Parathyroid adenoma (tissue), 2 donors: ENCODE measurements around the gene PDSS2.

Experiments
- H2AFZ ChIP-seq: fragments of 300-600 bp; sonication (generic); one replicate; pipeline ENCODE4 v1.7.0; 2017; ENCODE audit warnings: antibody characterized with exemption, mild to moderate bottlenecking
- H3K27ac ChIP-seq: fragments of 300-600 bp; sonication (generic); one replicate; pipeline ENCODE4 v1.7.0; 2017
- H3K27me3 ChIP-seq: fragments of 300-600 bp; sonication (generic); one replicate; pipeline ENCODE4 v1.7.0; 2017; ENCODE audit warnings: low read length; ENCODE audit not compliant: control insufficient read depth, insufficient read depth
- H3K36me3 ChIP-seq: fragments of 300-600 bp; sonication (generic); one replicate; pipeline ENCODE4 v1.7.0; 2017; ENCODE audit warnings: low read length; ENCODE audit not compliant: control insufficient read depth, insufficient read depth
- H3K4me1 ChIP-seq: fragments of 300-600 bp; sonication (generic); one replicate; pipeline ENCODE4 v1.7.0; 2017; ENCODE audit warnings: control low read depth
- H3K4me2 ChIP-seq: fragments of 300-600 bp; sonication (generic); one replicate; pipeline ENCODE4 v1.7.0; 2017; ENCODE audit warnings: low read length
- H3K4me3 ChIP-seq: fragments of 300-600 bp; sonication (generic); one replicate; pipeline ENCODE4 v1.7.0; 2017; ENCODE audit warnings: low read depth, low read length
- H3K79me2 ChIP-seq: fragments of 300-600 bp; sonication (generic); one replicate; pipeline ENCODE4 v1.7.0; 2017; ENCODE audit warnings: control low read depth
- H3K9ac ChIP-seq: fragments of 300-600 bp; sonication (generic); one replicate; pipeline ENCODE4 v1.7.0; 2017; ENCODE audit warnings: mild to moderate bottlenecking
- H3K9me3 ChIP-seq: fragments of 300-600 bp; sonication (generic); one replicate; pipeline ENCODE4 v1.7.0; 2017; ENCODE audit warnings: low read length; ENCODE audit not compliant: control insufficient read depth
- CTCF ChIP-seq: fragments of 300-600 bp; sonication (generic); IDR thresholded peaks from one replicate; pipeline ENCODE4 v1.7.0; 2017; ENCODE audit warnings: antibody characterized with exemption, mild to moderate bottlenecking
- donor health status: primary hyperparathyroidism.

The PDSS2 gene

GRCh38 chr6:107442938-107443607 is 16.3 kb downstream of the PDSS2 start:
- Histone ChIP-seq H3K36me3 (no peaks in the 10 kb centered on the region), H3K4me3 (no peak overlapping the region), H3K79me2 (peaks cover 11% of the 10 kb centered on the region), H3K4me1 (no peaks in the 10 kb centered on the region), H2AFZ (no peak overlapping the region), H3K9ac (no peak overlapping the region), H3K9me3 (no peaks in the 10 kb centered on the region), H3K4me2 (no peak overlapping the region), H3K27ac (no peak overlapping the region), H3K27me3 (no peaks in the 10 kb centered on the region)
- no peak for TF ChIP-seq CTCF

GRCh38 chr6:107441682-107442081 is 17.7 kb downstream of the PDSS2 start:
- no peak for TF ChIP-seq CTCF
- H3K9me3 ChIP-seq: no peaks in the 10 kb centered on the region
- no peak overlapping the region for H3K4me2 ChIP-seq
- H3K27ac ChIP-seq: no peak overlapping the region
- no peak overlapping the region for H3K9ac ChIP-seq
- H3K4me3 ChIP-seq: no peak overlapping the region
- H3K79me2 ChIP-seq: peaks cover 4% of the 10 kb centered on the region
- H3K4me1 ChIP-seq: no peaks in the 10 kb centered on the region
- no peak overlapping the region for H2AFZ ChIP-seq
- no peaks in the 10 kb centered on the region for H3K36me3 ChIP-seq
- no peaks in the 10 kb centered on the region for H3K27me3 ChIP-seq

DNA sequence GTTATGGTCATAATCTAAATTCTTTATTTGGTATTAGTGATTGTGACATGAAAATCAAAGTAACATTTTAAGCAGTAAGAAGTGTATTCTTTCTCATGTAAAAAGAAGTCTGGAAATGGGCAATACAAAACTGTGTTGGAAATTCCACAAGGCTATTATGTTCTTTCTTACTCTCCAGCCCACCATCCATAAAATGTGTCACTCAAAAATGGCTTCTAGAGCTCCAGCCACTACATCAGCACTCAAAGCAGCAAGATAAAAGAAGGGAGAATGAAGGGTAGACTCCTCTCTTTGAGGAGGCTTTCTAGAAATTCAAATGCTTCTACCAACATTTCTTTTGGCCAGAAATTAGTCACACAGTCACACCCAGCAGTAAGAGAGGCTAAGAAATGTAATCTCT is 18.4 kb downstream of the PDSS2 start:
- no peaks in the 10 kb centered on the region for H3K9me3 ChIP-seq
- peaks cover 2% of the 10 kb centered on the region for H3K79me2 ChIP-seq
- H3K4me3 ChIP-seq: no peak overlapping the region
- H3K27me3 ChIP-seq: no peaks in the 10 kb centered on the region
- no peaks in the 10 kb centered on the region for H3K36me3 ChIP-seq
- H3K9ac ChIP-seq: no peak overlapping the region
- no peak overlapping the region for H3K27ac ChIP-seq
- TF ChIP-seq CTCF: no peak
- no peak overlapping the region for H3K4me2 ChIP-seq
- H2AFZ ChIP-seq: no peak overlapping the region
- no peaks in the 10 kb centered on the region for H3K4me1 ChIP-seq

DNA sequence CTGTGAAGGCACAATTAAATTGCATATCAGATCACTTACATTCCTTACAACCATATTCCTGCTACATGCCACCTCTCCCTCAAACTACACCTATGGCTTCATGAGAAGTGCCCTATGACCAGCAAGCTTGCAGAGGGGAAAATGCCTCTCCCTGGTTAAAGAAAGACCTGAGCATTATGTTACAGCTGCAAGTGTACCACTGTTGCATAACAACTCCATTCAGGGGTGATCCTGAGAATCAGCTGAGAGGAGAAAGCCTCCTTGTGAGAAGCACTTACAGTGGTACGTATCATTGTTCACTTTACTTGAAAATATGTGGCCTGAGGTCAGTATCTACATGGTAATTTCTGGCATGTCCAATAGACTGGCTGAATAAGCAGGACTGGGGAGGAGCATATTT is 20.0 kb downstream of the PDSS2 start:
- Histone ChIP-seq H3K4me1 (no peaks in the 10 kb centered on the region), H3K4me2 (no peak overlapping the region), H2AFZ (no peak overlapping the region), H3K27me3 (no peaks in the 10 kb centered on the region), H3K4me3 (no peak overlapping the region), H3K27ac (no peak overlapping the region), H3K79me2 (no peaks in the 10 kb centered on the region), H3K9ac (no peak overlapping the region), H3K9me3 (no peaks in the 10 kb centered on the region), H3K36me3 (no peaks in the 10 kb centered on the region)
- no peak for TF ChIP-seq CTCF

- no peak overlapping the region for H3K27ac ChIP-seq
- H3K9me3 ChIP-seq: no peaks in the 10 kb centered on the region
- no peak overlapping the region for H3K4me3 ChIP-seq
- no peaks in the 10 kb centered on the region for H3K27me3 ChIP-seq
- peaks cover 10% of the 10 kb centered on the region for H3K79me2 ChIP-seq
- no peaks in the 10 kb centered on the region for H3K36me3 ChIP-seq
- H2AFZ ChIP-seq: no peak overlapping the region
- no peak for TF ChIP-seq CTCF
- no peak overlapping the region for H3K4me2 ChIP-seq
- no peak overlapping the region for H3K9ac ChIP-seq
- no peaks in the 10 kb centered on the region for H3K4me1 ChIP-seq
Observed at GRCh38 chr6:107437691-107438090, 21.7 kb downstream of the PDSS2 start.
